Calu3 (cell line): ENCODE results near the gene YARS1. TPM values are rescaled to one million over a fixed set of nuclear protein-coding genes. Genes with fewer than 3 reads are reported as not detected.

Source experiments
- BruUV-seq: library from RNA; stranded (reverse); fragments of 400-500 nt; replicated peaks from 2 replicates; lab custom pipeline; 2021; lab: Mats Ljungman, UMichigan
- CTCF ChIA-PET: fragments of 300-600 bp; sonication (Branson Sonifier 250); formaldehyde crosslinking; loops from one replicate; lab custom pipeline; 2022; ENCODE audit warnings: antibody characterized with exemption; lab: Charles Lee
- DNase-seq: peaks from one replicate; pipeline ENCODE4 v3.0.0; 2022
- H3K27ac Mint-ChIP-seq: one replicate; pipeline ENCODE4 v1.8.0; 2022; ENCODE audit warnings: mixed read lengths; ENCODE audit not compliant: unreplicated experiment
- H3K27me3 Mint-ChIP-seq: one replicate; pipeline ENCODE4 v1.8.0; 2022; ENCODE audit warnings: mixed read lengths; ENCODE audit not compliant: unreplicated experiment
- H3K36me3 Mint-ChIP-seq: one replicate; pipeline ENCODE4 v1.8.0; 2022; ENCODE audit warnings: mild to moderate bottlenecking, moderate library complexity, mixed read lengths; ENCODE audit not compliant: insufficient read depth, unreplicated experiment
- H3K4me1 Mint-ChIP-seq: one replicate; pipeline ENCODE4 v1.8.0; 2022; ENCODE audit warnings: mild to moderate bottlenecking, low read depth, mixed read lengths; ENCODE audit not compliant: unreplicated experiment
- H3K4me3 Mint-ChIP-seq: one replicate; pipeline ENCODE4 v1.8.0; 2022; ENCODE audit warnings: mild to moderate bottlenecking, low read depth, moderate library complexity, mixed read lengths; ENCODE audit not compliant: unreplicated experiment
- H3K9me3 Mint-ChIP-seq: one replicate; pipeline ENCODE4 v1.8.0; 2022; ENCODE audit warnings: low read depth, mixed read lengths; ENCODE audit not compliant: unreplicated experiment
- CTCF ChIP-seq: fragments of 200-600 bp; IDR thresholded peaks from one replicate; pipeline ENCODE4 v1.8.0; 2022; ENCODE audit warnings: antibody characterized with exemption; ENCODE audit not compliant: unreplicated experiment
- intact Hi-C: fragments of 100-400 bp; cut with micrococcal nuclease; formaldehyde crosslinking; loops from one replicate; pipeline ENCODE4 v1.10.0; 2022; ENCODE audit not compliant: unreplicated experiment
- total RNA-seq: library from RNA; stranded (reverse); gene quantifications from 2 replicates; pipeline ENCODE4 v1.2.3, GENCODE V29; 2022

YARS1 gene
- total RNA-seq, 1 experiment from 2014 or later: 188 TPM

- Mint-ChIP-seq H3K36me3 (peaks cover 90% of the 10 kb centered on the region), H3K4me3 (peak overlapping the region; percentile 38), H3K9me3 (no peaks in the 10 kb centered on the region), H3K27ac (peak overlapping the region; percentile 79), H3K27me3 (no peaks in the 10 kb centered on the region), H3K4me1 (peaks cover 42% of the 10 kb centered on the region)
- CTCF ChIA-PET: interaction anchor here (1.0 to 8.9 kb wide), 9 partner anchors 11 to 314 kb away, joined by 3 to 102 read pairs (median 7); a partner anchor contains a TSS
- no TSS peak for BruUV-seq
- DNase-seq: no peak
- intact Hi-C loops: loop anchor here (1.0 kb wide), 1 partner anchor 60 kb away; no protein-coding TSS in a partner anchor
- no peak for TF ChIP-seq CTCF
Observed at GRCh38 chr1:32772281-32773017, 44.7 kb downstream of the YARS1 start.

- Mint-ChIP-seq H3K4me3 (no peak overlapping the region), H3K9me3 (no peaks in the 10 kb centered on the region), H3K4me1 (peaks cover 49% of the 10 kb centered on the region), H3K27me3 (no peaks in the 10 kb centered on the region), H3K36me3 (peaks cover 94% of the 10 kb centered on the region), H3K27ac (peak overlapping the region; percentile 79)
- DNase-seq: no peak
- intact Hi-C loops: no loop called here
- BruUV-seq: no TSS peak
- TF ChIP-seq CTCF: no peak
- CTCF ChIA-PET: interaction anchor here (1.4 to 8.9 kb wide), 2 partner anchors 18 to 59 kb away, joined by 7 to 102 read pairs; no protein-coding TSS in a partner anchor
Observed at GRCh38 chr1:32771561-32772280, 45.4 kb downstream of the YARS1 start.

- no TSS peak for BruUV-seq
- CTCF ChIA-PET: interaction anchor here (0.6 to 8.9 kb wide), 2 partner anchors 58 to 81 kb away, joined by 3 to 102 read pairs; no protein-coding TSS in a partner anchor
- H3K36me3 Mint-ChIP-seq: peaks cover 87% of the 10 kb centered on the region
- peaks cover 57% of the 10 kb centered on the region for H3K4me1 Mint-ChIP-seq
- intact Hi-C loops: no loop called here
- no peaks in the 10 kb centered on the region for H3K9me3 Mint-ChIP-seq
- H3K4me3 Mint-ChIP-seq: no peak overlapping the region
- peak overlapping the region; percentile 58 for H3K27ac Mint-ChIP-seq
- DNase-seq: no peak
- no peaks in the 10 kb centered on the region for H3K27me3 Mint-ChIP-seq
- no peak for TF ChIP-seq CTCF
Observed at GRCh38 chr1:32770741-32771548, 46.2 kb downstream of the YARS1 start.

- TF ChIP-seq CTCF: no peak
- H3K4me1 Mint-ChIP-seq: peaks cover 64% of the 10 kb centered on the region
- H3K27me3 Mint-ChIP-seq: no peaks in the 10 kb centered on the region
- H3K36me3 Mint-ChIP-seq: peaks cover 85% of the 10 kb centered on the region
- CTCF ChIA-PET: interaction anchor here (0.6 to 8.9 kb wide), 3 partner anchors 11 to 80 kb away, joined by 3 to 102 read pairs (median 6); no protein-coding TSS in a partner anchor
- peak overlapping the region; percentile 30 for H3K27ac Mint-ChIP-seq
- BruUV-seq: TSS peak; percentile 3
- H3K4me3 Mint-ChIP-seq: peak overlapping the region; percentile 37
- H3K9me3 Mint-ChIP-seq: no peaks in the 10 kb centered on the region
- intact Hi-C loops: no loop called here
- no peak for DNase-seq
Observed at GRCh38 chr1:32770221-32770731, 46.9 kb downstream of the YARS1 start.
